Measurements from ENCODE around the gene MYL12B.
"Not testable (repeated sequence)": the region's sequence is repeated elsewhere in the genome, so short reads cannot be mapped to it uniquely, and the experiment has no call there.

The MYL12B gene

GRCh38 chr18:3261373-3262233, at the start of gene MYL12B:
TSS of gene MYL12B (plus strand) at chr18:3262133. CDS start at chr18:3272899, 10,766 bp downstream.
- peak; percentile 89 for DNase-seq

- DNase-seq: no peak
These were observed 49.3 kb upstream of the MYL12B start for GRCh38 chr18:3212657-3213056.

- DNase-seq: peak; percentile 25
These were observed 48.5 kb upstream of the MYL12B start for GRCh38 chr18:3213300-3214059.

DNA sequence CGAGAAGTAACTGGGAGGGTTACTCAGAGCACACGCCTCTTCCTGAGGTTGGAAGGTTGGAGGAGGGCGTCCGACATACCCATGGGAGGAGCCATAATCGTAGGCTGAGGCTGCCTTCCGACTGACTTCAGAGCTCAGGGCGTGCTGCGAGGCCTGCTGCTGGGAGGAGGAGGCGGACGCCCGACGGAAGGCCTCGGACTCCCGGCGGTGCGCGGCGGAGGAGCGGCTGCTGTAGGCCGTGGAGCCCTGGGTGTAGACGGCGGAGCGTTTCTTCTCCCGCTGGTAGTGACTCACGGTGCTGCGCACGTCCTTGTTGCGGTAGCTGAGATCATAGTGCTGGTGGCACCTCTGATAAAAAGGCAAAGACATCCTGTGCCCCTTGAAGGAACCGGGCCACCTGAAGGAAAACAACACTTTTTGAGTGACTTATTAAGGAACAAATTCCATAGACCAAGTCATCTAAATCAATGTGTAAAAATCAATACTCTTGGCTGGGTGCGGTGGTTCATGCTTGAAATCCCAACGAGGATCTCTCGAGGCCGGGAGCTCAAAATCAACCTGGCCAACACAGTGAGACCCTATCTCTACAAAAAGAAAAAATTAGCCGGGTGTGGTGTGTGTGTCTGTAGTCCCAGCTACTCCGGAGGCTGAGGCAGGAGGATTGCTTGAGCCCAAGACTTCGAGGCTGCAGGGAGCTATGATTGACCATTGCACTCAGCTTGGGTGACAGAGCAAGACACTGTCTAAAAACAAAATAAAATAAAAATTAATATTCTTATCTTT, 46.9 kb upstream of the MYL12B start:
- DNase-seq: no peak

- DNase-seq: no peak
These were observed 44.9 kb upstream of the MYL12B start for GRCh38 chr18:3216987-3217386.

DNA sequence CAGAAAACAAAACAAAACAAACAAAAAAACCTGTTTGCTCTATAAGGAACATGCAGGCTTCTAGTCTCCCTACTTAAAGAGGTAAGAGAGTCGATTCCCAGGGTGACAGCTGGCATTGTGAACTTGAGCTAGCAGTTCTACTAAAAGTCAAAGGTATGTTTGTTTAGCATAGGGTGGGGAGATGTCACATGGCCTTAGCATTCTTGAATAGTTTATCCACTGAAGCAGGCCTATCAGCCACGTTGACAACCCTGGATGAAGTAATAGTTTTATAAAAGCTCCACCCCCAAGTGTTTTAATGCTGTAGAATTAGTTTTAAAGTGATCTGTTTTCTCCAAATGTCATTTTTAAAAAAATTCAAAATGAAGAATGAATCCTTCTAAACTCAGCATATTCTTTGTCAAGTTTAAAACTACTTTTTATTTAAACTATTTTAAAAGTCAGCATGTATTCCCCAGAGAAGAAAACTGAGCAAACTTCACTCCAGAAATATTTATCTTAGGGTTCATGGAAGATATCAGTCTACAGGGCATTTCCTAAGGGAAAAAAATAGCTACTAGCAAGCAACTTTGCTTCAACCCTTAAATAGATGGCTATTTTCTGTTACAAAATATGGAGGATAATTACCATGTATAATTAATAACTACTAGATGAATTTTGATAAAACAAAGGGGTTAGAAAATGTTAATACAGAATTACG, 43.8 kb upstream of the MYL12B start:
- DNase-seq: no peak

DNA sequence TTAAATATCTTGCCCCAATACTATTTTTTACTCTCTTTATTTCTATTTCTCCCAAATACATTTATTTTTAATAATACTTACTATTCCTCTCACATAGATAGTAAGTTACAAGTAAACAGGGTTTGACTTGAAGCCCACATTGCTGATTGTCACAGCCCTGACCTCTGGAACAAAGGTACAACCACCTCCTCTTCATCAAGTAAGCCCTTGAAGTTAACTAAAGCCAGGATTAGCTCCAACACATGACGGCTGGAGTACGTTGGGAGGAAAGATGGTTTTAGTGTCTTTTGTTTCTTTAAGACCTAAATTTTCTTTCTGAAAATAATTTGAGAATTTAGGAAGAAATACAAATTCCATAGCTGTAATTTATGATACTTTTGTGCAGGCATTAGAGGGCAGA, 43.1 kb upstream of the MYL12B start:
- DNase-seq: no peak

GRCh38 chr18:3219241-3219630, 42.7 kb upstream of the MYL12B start:
- DNase-seq: no peak

GRCh38 chr18:3219631-3220335, 42.1 kb upstream of the MYL12B start, which contains the start of gene MYOM1:
TSS of gene MYOM1 (minus strand) at chr18:3219968. CDS start at chr18:3215223, 4,745 bp downstream.
- DNase-seq: no peak

DNA sequence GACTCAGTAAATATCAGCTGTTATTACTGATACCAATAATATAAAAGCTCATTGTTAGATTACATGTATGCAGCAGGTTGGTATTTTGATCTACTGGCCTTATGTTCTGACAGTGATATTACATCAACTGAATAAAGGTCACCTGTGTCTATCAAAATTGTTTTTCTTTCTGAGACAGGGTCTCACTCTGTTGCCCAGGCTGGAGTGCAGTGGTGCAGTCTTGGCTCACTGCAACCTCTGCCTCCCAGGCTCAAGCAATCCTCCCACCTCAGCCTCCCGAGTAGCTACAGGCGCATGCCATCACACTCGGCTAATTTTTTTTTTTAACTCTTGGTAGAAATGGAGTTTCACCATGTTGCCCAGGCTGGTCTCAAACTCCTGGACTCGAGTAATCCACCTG, 41.1 kb upstream of the MYL12B start:
- DNase-seq: not testable (repeated sequence)

DNA sequence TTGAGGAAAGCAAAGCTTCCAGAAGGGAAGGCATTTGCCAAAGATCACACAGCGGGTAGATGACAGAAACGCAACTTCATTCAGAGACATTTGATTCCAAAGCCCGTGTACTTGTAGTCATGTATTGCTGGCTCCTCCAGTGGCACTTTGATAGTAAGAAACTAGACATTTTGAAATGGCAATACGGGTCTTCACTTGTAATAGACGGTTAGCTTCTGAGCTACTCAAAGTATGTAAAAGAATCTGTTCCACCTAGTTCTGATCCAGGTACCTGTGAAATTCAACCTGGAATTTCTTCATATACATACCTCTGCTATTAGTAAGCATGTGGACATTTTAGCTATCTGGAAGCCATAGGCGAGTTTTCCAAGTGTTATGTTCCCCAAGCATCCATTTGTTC, 40.4 kb upstream of the MYL12B start:
- DNase-seq: no peak

- DNase-seq: no peak
These were observed 38.6 kb upstream of the MYL12B start for GRCh38 chr18:3223356-3223755.

- no peak for DNase-seq
These were observed 37.7 kb upstream of the MYL12B start for GRCh38 chr18:3224223-3224622.

DNA sequence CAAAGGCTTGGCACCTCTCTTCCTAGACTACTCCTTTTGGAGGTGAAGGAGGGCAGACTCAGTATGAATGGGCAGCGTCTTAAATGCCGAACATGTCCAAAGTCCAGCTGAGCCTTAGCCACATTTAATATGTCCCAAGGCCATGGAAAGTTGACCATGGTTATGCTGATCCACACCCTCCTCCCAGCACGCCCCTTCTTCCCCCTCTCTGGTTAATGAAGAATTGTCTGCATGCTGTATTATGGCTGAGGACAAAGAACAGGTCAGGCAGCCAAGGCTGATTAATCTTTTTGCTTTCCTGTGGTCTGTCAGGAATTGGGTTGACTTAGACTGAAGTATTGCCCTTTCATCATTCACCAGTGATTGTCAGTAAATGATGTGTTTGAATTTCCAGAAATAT, 36.3 kb upstream of the MYL12B start:
- DNase-seq: no peak

DNA sequence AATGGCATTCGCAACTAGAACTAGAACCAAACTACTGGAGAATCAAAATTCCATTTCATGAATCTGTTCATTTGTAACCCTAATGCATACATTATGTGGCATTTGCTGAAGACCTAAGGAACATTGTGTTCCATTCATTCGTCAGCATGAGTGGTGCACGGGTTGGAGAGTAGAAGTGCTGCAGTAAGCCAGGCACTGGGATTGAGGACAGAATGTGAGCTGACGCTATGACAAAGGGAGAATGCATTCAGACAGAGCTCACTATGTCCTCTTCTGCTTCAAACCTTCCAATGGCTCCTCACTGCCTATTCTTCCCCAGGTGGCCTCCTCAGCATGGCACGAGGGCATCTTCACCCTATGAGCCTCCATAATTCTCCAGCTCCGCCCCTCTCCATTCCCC, 35.9 kb upstream of the MYL12B start:
- DNase-seq: no peak

DNA sequence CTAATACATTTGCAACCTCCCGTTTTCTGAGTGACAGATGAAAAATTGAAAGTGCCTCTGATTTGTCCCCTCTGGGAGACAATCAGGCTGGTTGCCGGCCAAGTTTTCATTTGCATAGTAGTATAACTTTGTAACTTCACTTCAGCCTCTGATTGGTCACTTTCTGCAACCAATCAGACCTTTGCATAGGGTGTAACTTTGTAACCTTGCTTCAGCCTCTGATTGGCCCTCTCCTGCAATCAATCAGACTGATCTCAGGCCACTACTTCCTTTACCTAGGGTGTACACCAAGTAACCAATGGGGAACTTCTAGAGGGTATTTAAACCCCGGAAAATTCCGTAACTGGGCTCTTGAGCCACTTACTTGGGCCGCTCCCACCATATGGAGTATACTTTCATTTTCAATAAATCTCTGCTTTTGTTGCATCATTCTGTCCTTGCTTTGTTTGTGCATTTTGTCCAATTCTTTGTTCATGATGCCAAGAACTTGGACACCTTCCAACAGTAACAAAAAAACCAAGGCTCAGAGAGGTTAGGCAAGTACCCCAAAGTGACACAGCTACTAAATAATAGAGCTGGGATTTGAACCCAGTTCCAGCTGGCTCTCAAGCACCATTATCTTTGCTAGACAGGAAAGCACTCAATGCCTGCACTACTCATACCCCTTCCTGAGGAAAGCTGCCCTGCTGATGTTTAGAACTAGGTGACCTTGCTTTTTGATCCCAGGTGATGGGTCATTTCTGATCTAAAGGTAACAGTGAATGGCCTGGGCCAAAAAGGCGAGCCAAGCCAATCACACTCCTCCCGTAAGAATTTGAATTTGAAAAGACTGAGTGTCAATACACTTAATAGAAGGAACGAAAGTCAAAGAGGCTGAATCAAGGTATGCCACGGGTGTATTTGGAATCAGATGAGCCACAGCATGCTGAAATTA, 31.3 kb upstream of the MYL12B start:
- no peak for DNase-seq

GRCh38 chr18:3233004-3233403, 28.9 kb upstream of the MYL12B start:
- DNase-seq: no peak

DNA sequence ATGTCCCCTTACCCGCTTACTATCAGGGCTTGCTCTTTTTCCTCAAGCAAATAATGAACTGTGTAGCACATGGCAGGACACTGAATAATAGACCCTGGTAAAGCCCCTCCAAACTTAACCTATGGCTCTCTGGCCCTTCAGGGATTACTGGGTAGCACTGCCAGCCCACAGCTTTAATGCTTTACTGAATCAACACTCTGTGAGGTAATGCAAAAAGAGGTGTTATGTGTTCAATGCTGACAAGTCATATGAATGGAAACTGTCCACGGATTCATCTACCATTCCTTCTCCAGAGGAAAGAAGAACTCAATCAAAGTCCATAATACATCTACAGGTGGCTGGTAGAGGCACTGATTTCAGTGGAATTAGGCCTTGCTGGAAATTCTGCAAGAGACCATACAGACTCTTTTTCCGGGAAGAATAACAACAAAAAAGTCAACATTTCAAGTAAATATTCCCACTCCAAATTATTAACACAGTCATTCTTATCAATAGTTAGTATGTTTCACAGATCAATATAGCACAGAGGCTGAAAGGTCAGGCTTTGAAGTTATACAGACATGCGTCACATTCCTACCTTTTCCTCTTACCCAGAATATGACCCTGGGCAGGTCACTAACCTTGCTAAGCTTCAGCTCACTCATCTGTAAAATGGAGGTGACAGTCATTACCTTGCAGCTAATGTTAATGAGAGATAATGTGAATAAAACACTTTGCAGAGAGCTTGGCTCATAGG, 28.3 kb upstream of the MYL12B start:
- DNase-seq: no peak

DNA sequence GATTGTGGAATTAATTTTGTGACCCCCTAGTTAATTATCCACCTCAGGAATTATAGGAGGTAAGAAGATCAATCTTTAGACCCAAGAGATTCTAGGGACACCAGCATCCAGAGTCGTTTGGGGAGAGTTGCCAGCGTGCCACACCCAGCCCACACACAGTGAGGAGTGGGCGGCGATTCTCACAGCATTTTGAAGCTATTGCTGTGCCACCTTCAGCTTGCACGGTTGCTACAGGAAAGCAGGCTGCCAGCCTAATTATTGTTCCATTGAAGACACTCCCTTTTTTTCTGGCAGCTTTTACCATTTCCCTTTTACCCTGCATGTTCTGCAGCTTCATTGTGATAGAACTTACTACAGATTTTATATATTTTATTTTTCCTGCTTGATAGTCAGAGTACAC, 27.5 kb upstream of the MYL12B start:
- DNase-seq: no peak

DNA sequence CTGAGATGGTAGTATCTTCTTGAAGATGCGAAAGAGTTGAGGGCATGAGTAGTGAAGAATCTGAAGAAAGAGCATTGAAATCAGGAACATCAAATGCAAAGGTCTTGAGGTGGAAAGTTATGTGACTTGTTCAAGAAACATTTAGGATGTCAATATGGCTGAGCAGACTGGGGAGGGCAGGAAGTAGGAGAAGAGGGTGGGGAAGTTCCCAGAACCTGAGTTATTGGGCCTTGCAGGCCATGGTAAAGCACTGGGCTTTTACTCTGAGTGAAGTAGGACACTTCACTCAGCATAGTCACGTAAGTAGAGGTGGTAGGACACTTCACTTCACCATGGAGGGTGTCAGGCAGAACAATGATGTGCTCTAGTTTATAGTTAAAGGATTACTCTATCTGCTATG, 26.1 kb upstream of the MYL12B start:
- no peak for DNase-seq
